Measurements from ENCODE around the gene OVAAL.
A peak's percentile ranks its signal among the peaks of the same experiment; 100 is the strongest.

The OVAAL gene

DNA sequence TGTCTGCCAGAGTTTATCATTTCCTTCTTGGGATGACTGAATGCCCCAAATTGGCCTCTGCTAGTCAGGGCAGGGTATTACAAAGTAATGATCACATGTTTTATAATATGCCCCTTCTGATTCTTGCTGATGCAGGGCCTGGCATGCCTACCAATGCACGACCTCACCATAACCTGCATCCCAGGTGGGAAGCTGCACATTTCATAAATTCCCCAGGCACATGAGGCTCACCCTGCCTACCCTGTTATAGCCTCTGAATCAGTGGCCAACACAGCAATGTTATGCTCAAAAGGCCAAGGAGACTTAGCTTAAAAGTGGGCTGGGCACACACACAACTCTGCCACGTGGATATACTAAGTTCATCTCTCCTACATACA is 45.1 kb downstream of the OVAAL start:
- no peaks in the 10 kb centered on the region for H3K27me3 ChIP-seq (ENCODE audit: low read length)
- no peaks in the 10 kb centered on the region for H3K36me3 ChIP-seq (ENCODE audit: low read length)
- H3K79me2 ChIP-seq (ENCODE audit: insufficient read depth, low read length) = no peaks in the 10 kb centered on the region
- no peak overlapping the region for H3K27ac ChIP-seq (ENCODE audit: low read depth, low read length)
- H3K4me3 ChIP-seq (ENCODE audit: insufficient read depth, low read length, poor library complexity, severe bottlenecking) = no peak overlapping the region
- no peak overlapping the region for H3K4me2 ChIP-seq (ENCODE audit: low read depth, low read length, poor library complexity, severe bottlenecking)
- no peaks in the 10 kb centered on the region for H3F3A ChIP-seq (ENCODE audit: insufficient read depth)
- TF ChIP-seq, protein P1, sequence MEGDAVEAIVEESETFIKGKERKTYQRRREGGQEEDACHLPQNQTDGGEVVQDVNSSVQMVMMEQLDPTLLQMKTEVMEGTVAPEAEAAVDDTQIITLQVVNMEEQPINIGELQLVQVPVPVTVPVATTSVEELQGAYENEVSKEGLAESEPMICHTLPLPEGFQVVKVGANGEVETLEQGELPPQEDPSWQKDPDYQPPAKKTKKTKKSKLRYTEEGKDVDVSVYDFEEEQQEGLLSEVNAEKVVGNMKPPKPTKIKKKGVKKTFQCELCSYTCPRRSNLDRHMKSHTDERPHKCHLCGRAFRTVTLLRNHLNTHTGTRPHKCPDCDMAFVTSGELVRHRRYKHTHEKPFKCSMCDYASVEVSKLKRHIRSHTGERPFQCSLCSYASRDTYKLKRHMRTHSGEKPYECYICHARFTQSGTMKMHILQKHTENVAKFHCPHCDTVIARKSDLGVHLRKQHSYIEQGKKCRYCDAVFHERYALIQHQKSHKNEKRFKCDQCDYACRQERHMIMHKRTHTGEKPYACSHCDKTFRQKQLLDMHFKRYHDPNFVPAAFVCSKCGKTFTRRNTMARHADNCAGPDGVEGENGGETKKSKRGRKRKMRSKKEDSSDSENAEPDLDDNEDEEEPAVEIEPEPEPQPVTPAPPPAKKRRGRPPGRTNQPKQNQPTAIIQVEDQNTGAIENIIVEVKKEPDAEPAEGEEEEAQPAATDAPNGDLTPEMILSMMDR (IDR thresholded peaks at IDR 0.05; ENCODE audit: insufficient read depth, low read length, poor library complexity, severe bottlenecking) = no peak
- TF ChIP-seq EZH2phosphoT487 (conservative IDR thresholded peaks at IDR 0.05; ENCODE audit: low read length) = no peak
- H3K9ac ChIP-seq (ENCODE audit: low read length) = no peak overlapping the region
- H4K20me1 ChIP-seq (ENCODE audit: low read depth, low read length) = no peaks in the 10 kb centered on the region
- H2AFZ ChIP-seq (ENCODE audit: low read depth, low read length, severe bottlenecking) = no peak overlapping the region
- H3K9me2 ChIP-seq (replicated peaks; ENCODE audit: insufficient read depth, low read length) = no peaks in the 10 kb centered on the region
- no peaks in the 10 kb centered on the region for H3K9me3 ChIP-seq (ENCODE audit: insufficient read depth, low read length)

DNA sequence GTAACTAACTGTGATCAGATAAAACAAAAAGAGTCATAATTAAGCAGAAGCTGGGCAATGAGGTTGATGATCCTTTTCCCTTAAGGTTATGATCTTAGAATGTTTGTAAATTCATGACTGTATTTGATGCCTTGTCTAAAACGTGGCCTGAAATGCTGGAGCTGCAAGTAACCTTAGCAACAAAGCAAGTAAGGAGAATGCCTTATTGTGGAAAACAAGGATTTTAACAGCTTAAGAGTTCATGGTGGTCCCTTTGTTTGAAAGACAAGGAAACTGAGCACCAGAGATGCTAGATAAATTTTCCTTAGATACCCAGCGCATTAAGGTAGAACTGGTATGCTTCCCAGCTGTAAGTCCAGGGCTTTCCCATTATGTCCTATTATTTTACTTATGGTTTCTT is 47.4 kb downstream of the OVAAL start:
- H3K36me3 ChIP-seq (ENCODE audit: low read length) = no peaks in the 10 kb centered on the region
- H3K4me2 ChIP-seq (ENCODE audit: low read depth, low read length, poor library complexity, severe bottlenecking) = no peak overlapping the region
- H2AFZ ChIP-seq (ENCODE audit: low read depth, low read length, severe bottlenecking) = no peak overlapping the region
- H3K27ac ChIP-seq (ENCODE audit: low read depth, low read length) = no peak overlapping the region
- TF ChIP-seq, protein P1 (IDR thresholded peaks at IDR 0.05; ENCODE audit: insufficient read depth, low read length, poor library complexity, severe bottlenecking) = no peak
- TF ChIP-seq EZH2phosphoT487 (conservative IDR thresholded peaks at IDR 0.05; ENCODE audit: low read length) = no peak
- no peaks in the 10 kb centered on the region for H3K9me3 ChIP-seq (ENCODE audit: insufficient read depth, low read length)
- H3K4me3 ChIP-seq (ENCODE audit: insufficient read depth, low read length, poor library complexity, severe bottlenecking) = no peak overlapping the region
- H3K9ac ChIP-seq (ENCODE audit: low read length) = no peak overlapping the region
- no peaks in the 10 kb centered on the region for H3K9me2 ChIP-seq (replicated peaks; ENCODE audit: insufficient read depth, low read length)
- H3K79me2 ChIP-seq (ENCODE audit: insufficient read depth, low read length) = no peaks in the 10 kb centered on the region
- no peaks in the 10 kb centered on the region for H4K20me1 ChIP-seq (ENCODE audit: low read depth, low read length)
- H3K27me3 ChIP-seq (ENCODE audit: low read length) = no peaks in the 10 kb centered on the region
- no peaks in the 10 kb centered on the region for H3F3A ChIP-seq (ENCODE audit: insufficient read depth)

DNA sequence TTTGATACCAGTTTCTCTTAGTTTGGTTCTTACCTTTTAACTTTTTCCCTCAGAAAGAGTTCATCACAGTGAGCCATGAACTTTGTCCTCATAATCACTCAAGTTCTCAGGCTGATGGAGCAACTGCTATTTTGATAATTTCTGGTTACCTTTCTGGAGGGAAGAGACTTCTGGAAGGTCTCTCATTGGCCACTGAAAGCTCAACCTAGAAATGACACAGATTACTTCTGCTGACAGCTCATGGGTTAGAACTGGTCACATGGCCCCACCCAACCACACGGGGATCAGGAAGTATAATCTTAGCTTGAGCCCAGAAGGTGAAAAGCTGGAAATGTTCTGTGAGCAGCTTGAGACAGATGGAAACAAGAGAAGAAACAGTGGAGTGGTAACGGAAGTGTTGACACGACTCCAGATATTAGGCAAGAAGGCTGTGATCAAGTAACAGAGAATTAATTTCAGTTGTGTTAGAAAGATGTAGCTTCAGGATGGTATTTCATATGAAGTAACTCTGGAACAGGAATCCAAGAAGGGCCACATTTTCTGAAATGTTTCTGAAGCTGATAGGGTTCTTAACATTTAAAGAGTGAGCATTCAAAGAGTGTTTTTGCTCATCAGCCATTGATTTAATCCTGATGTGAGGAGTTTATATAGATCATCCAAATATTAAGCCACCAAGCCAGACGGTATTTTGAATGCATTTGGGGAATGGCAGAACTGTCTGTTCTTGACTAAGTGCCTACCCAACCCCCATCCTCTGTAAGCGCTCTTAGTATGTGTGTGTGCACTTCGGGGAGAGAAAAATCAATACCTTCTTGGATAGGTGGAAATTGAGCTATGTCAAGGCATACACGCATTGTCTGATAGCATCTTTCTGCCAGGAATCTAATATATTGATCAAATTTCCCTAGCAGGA is 51.1 kb downstream of the OVAAL start:
- peak overlapping the region; percentile 24 for H2AFZ ChIP-seq (ENCODE audit: low read depth, low read length, severe bottlenecking)
- H3K4me3 ChIP-seq (ENCODE audit: insufficient read depth, low read length, poor library complexity, severe bottlenecking) = no peak overlapping the region
- H3K36me3 ChIP-seq (ENCODE audit: low read length) = no peaks in the 10 kb centered on the region

More for the DNA sequence above, 51.1 kb downstream of the OVAAL start:
- Histone ChIP-seq H4K20me1 (ENCODE audit: low read depth, low read length) (no peaks in the 10 kb centered on the region), H3K79me2 (ENCODE audit: insufficient read depth, low read length) (no peaks in the 10 kb centered on the region), H3K27me3 (ENCODE audit: low read length) (no peaks in the 10 kb centered on the region), H3K4me2 (ENCODE audit: low read depth, low read length, poor library complexity, severe bottlenecking) (no peak overlapping the region), H3K9me2 (replicated peaks; ENCODE audit: insufficient read depth, low read length) (no peaks in the 10 kb centered on the region), H3K27ac (ENCODE audit: low read depth, low read length) (no peak overlapping the region), H3F3A (ENCODE audit: insufficient read depth) (no peaks in the 10 kb centered on the region), H3K9ac (ENCODE audit: low read length) (no peak overlapping the region), H3K9me3 (ENCODE audit: insufficient read depth, low read length) (no peaks in the 10 kb centered on the region)
- no peak for TF ChIP-seq EZH2phosphoT487 (conservative IDR thresholded peaks at IDR 0.05; ENCODE audit: low read length)
- TF ChIP-seq, protein P1 (IDR thresholded peaks at IDR 0.05; ENCODE audit: insufficient read depth, low read length, poor library complexity, severe bottlenecking) = no peak

Data from SU-DHL-6 (cell line).